A549 (cell line): ENCODE data around the gene PID1. TPM values are rescaled to one million over a fixed set of nuclear protein-coding genes. Genes with fewer than 3 reads are reported as not detected.

ENCODE experiments used
- ATAC-seq, 2 experiments: fragments of 200-7000 bp in 1 of 2; fragments of >200 bp in 1 of 2; cut with Nextera tagmentation in 1 of 2; cut with Tn5 transposase in 1 of 2; 3 replicates each; pipeline versions ENCODE4 v1.8.0 to v1.9.1; 2018 to 2020; ENCODE audit warnings: mild to moderate bottlenecking in 1 of 2, moderate library complexity in 1 of 2
- CTCF ChIA-PET: fragments of 300-600 bp; sonication (Branson Sonifier 250); formaldehyde crosslinking; extraction: SDS; loops from one replicate; lab custom pipeline; 2021; ENCODE audit warnings: antibody characterized with exemption, inconsistent platforms; lab: Yijun Ruan, JAX
- POLR2A ChIA-PET: fragments of 350-600 bp; formaldehyde crosslinking; extraction: SDS; loops from one replicate; lab custom pipeline; 2021; ENCODE audit warnings: antibody characterized with exemption, inconsistent platforms; lab: Yijun Ruan, JAX
- DNase-seq, 2 experiments: peaks; one replicate each; pipeline versions ENCODE4 v3.0.0 to v3.0.0-alpha.2; 2011 to 2016; ENCODE audit warnings: low read depth in 1 of 2, low spot score in 1 of 2
- FAIRE-seq: peaks from 2 replicates; lab custom pipeline; 2011; peaks lifted over from hg19 to GRCh38; lab: Jason Lieb, UNC
- H3K27ac ChIP-seq, 2 experiments: fragments of >200 bp; sonication (Bioruptor Twin); formaldehyde crosslinking; 3 replicates each; pipeline ENCODE4 v1.5.1; 2016 to 2017
- H3K4me1 ChIP-seq: fragments of >200 bp; sonication (Bioruptor Twin); formaldehyde crosslinking; 3 replicates; pipeline ENCODE4 v1.6.1; 2016
- H3K4me2 ChIP-seq: fragments of >200 bp; sonication (Bioruptor Twin); formaldehyde crosslinking; 3 replicates; pipeline ENCODE4 v1.6.1; 2016
- H3K4me3 ChIP-seq: fragments of >200 bp; sonication (Bioruptor Twin); formaldehyde crosslinking; 3 replicates; pipeline ENCODE4 v1.5.1; 2016
- H3K9me3 ChIP-seq: fragments of >200 bp; sonication (Bioruptor Twin); formaldehyde crosslinking; 3 replicates; pipeline ENCODE4 v1.6.1; 2016
- BHLHE40 ChIP-seq: IDR thresholded peaks from 2 replicates; pipeline ENCODE4 v1.6.1; 2012; ENCODE audit warnings: low read depth, low read length, inconsistent platforms
- EHF ChIP-seq: fragments of 250-450 bp; sonication (Bioruptor Pico); IDR thresholded peaks from 2 replicates; pipeline ENCODE4 v1.5.0; 2020; ENCODE audit warnings: mild to moderate bottlenecking
- EP300 ChIP-seq, 2 experiments: fragments of >200 bp; sonication (Bioruptor Twin); formaldehyde crosslinking; IDR thresholded peaks; 2 replicates in 1 of 2; 3 replicates in 1 of 2; pipeline ENCODE4 v1.6.1; 2016 to 2017
- FOSL2 ChIP-seq, 2 experiments: fragments of 450-650 bp in 1 of 2; fragments of >200 bp in 1 of 2; sonication (Bioruptor Twin) in 1 of 2; formaldehyde crosslinking; IDR thresholded peaks; 2 replicates each; pipeline versions ENCODE4 v1.5.0 to v1.6.1; 2016 to 2020; ENCODE audit warnings: mild to moderate bottlenecking in 1 of 2, moderate library complexity in 1 of 2
- GATA3 ChIP-seq: IDR thresholded peaks from 2 replicates; pipeline ENCODE4 v1.6.1; 2012; ENCODE audit warnings: borderline replicate concordance
- HDAC2 ChIP-seq: fragments of 200-600 bp; sonication (generic); IDR thresholded peaks from 2 replicates; pipeline ENCODE4 v1.6.1; 2016
- HEYL ChIP-seq: fragments of 250-450 bp; sonication (Bioruptor Pico); IDR thresholded peaks from 2 replicates; pipeline ENCODE4 v1.8.0; 2021; ENCODE audit warnings: mild to moderate bottlenecking, moderate library complexity
- HOXA7 ChIP-seq: fragments of 250-450 bp; sonication (Bioruptor Pico); IDR thresholded peaks from 2 replicates; pipeline ENCODE4 v1.5.0; 2020; ENCODE audit warnings: mild to moderate bottlenecking, moderate library complexity
- JUNB ChIP-seq: fragments of >200 bp; sonication (Bioruptor Twin); formaldehyde crosslinking; IDR thresholded peaks from 2 replicates; pipeline ENCODE4 v1.6.1; 2016
- MAFK ChIP-seq: fragments of 450-650 bp; IDR thresholded peaks from 2 replicates; pipeline ENCODE4 v1.6.1; 2014; ENCODE audit not compliant: partially characterized antibody
- MAZ ChIP-seq: fragments of 150-350 bp; IDR thresholded peaks from 2 replicates; pipeline ENCODE4 v1.6.1; 2014; ENCODE audit warnings: antibody characterized with exemption, low read depth, low read length, borderline replicate concordance
- NFE2L2 ChIP-seq: fragments of 150-350 bp; conservative IDR thresholded peaks from 2 replicates; pipeline ENCODE4 v1.6.1; 2014; ENCODE audit warnings: low read length
- NPAS2 ChIP-seq: fragments of 250-450 bp; sonication (Bioruptor Pico); IDR thresholded peaks from 2 replicates; pipeline ENCODE4 v1.8.0; 2022; ENCODE audit warnings: mild to moderate bottlenecking, moderate library complexity, borderline replicate concordance
- POLR2A ChIP-seq: IDR thresholded peaks from 2 replicates; pipeline ENCODE4 v1.6.1; 2012; ENCODE audit warnings: mild to moderate bottlenecking, low read length
- POLR2AphosphoS2 ChIP-seq: conservative IDR thresholded peaks from 2 replicates; pipeline ENCODE4 v1.6.1; 2012; ENCODE audit warnings: low read length, improper control_type of control experiment, inconsistent platforms
- RFX5 ChIP-seq: fragments of 450-650 bp; IDR thresholded peaks from 2 replicates; pipeline ENCODE4 v1.7.1; 2014; ENCODE audit warnings: antibody characterized with exemption, mild to moderate bottlenecking, moderate library complexity
- RNF2 ChIP-seq: fragments of 200-600 bp; sonication (generic); IDR thresholded peaks from 2 replicates; pipeline ENCODE4 v1.6.1; 2016; ENCODE audit warnings: low read depth, mild to moderate bottlenecking, antibody characterized with exemption, moderate library complexity, borderline replicate concordance
- SREBF2 ChIP-seq: fragments of 450-650 bp; IDR thresholded peaks from 2 replicates; pipeline ENCODE4 v1.6.1; 2014; ENCODE audit warnings: mild to moderate bottlenecking, moderate library complexity
- TFCP2L1 ChIP-seq: fragments of 250-450 bp; sonication (Bioruptor Pico); IDR thresholded peaks from 2 replicates; pipeline ENCODE4 v1.5.0; 2021; ENCODE audit warnings: mild to moderate bottlenecking
- TP53 ChIP-seq: fragments of 250-450 bp; sonication (Bioruptor Pico); IDR thresholded peaks from 2 replicates; pipeline ENCODE4 v1.5.0; 2021; ENCODE audit warnings: mild to moderate bottlenecking, moderate library complexity
- ZFP36 ChIP-seq: fragments of 450-650 bp; IDR thresholded peaks from 2 replicates; pipeline ENCODE4 v1.6.1; 2014; ENCODE audit warnings: borderline replicate concordance; ENCODE audit not compliant: partially characterized antibody
- ZNF302 ChIP-seq: fragments of 250-450 bp; sonication (Bioruptor Pico); IDR thresholded peaks from 2 replicates; pipeline ENCODE4 v1.9.0; 2021; ENCODE audit warnings: inconsistent platforms, mild to moderate bottlenecking, moderate library complexity
- WGBS: methylation state at CpG from one replicate; pipeline ENCODE4 v1.1.6; 2017; ENCODE audit errors: missing lambda C conversion rate; 5-methylcytosine and 5-hydroxymethylcytosine counted together
- polyA plus RNA-seq, 4 experiments: library from polyadenylated mRNA; depleted of rRNA in 3 of 4; stranded (reverse); fragments of >200 nt; fragmentation: RNase III in 1 of 4; extraction: RNeasy Plus Mini Kit Qiagen cat#74134 plus additional on column Dnase treatment in 1 of 4; gene quantifications; 2 replicates in 3 of 4; 3 replicates in 1 of 4; pipeline ENCODE4 v1.2.3, GENCODE V29; 2011 to 2017
- TF ChIP-seq, protein P1 (sequence below): fragments of 450-650 bp; IDR thresholded peaks from 2 replicates; pipeline ENCODE4 v1.6.1; 2014; ENCODE audit warnings: antibody characterized with exemption
- TF ChIP-seq, protein P2 (sequence below): fragments of 200-600 bp; sonication (generic); IDR thresholded peaks from 2 replicates; pipeline ENCODE4 v1.6.1; 2016; ENCODE audit warnings: antibody characterized with exemption, mild to moderate bottlenecking, moderate library complexity
- TF ChIP-seq, protein P3 (sequence below): fragments of 150-350 bp; IDR thresholded peaks from 2 replicates; pipeline ENCODE4 v1.6.1; 2014; ENCODE audit warnings: low read depth, mild to moderate bottlenecking, low read length
- TF ChIP-seq, protein P4 (sequence below): fragments of >200 bp; sonication (Bioruptor Twin); formaldehyde crosslinking; IDR thresholded peaks from 3 replicates; pipeline ENCODE4 v1.6.1; 2016

PID1 gene
- polyA plus RNA-seq, 2 of the 4 experiments (the other 2 are of a cell fraction): 0.75 to 2.7 TPM

DNA sequence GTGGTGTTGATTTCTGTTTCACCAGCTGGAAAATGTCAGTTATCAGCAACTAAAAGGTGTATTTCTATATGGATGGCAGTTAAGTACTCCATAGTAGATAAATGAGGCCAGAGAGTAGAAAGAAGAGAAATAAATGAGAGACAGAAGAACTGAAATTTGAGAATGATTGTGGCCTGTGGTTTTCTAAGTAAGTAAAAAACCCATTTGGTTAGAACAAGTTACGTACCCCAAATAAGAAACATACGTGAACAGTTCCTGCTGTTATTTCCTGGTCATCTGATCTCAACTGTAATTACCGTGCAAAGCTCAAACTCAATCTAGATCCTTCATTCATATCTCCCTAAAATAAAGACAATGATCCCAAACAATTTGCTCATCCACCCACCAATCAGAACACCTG, 181.3 kb downstream of the PID1 start:
- POLR2A ChIA-PET: no interaction called here

DNA sequence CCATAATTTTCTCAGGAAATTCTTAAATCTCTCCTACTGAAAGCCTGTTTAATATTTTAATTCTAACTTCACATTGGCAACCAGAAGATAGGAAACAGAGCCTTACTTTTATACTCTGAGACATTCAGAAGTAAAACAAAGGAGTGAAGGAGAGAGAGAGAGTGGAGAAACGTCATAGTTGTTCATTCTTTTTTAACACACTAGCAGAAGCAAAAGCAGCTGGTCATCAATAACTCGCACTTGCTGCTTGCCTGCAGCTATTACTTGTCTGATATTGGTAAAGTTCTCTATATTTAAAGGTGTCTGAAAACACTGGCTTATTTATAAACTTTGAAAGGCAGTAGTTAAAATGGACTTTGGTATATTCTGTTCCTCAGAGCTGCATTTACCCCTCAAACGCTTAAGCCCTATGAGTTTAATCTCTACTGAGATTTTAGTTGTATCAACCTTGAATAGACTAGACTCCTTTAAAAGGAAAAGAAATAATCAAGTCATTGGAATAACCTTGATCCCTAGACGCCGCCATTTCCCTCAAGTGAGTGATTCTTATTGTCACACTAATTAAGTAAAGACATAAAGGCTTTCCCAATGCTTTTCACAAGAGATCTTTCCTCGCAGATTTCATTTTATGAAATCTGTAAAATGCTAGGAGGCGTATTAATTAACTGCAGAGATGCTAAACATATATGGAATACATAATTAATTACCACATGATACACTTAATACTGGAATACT, 182.0 kb downstream of the PID1 start:
- Histone ChIP-seq H3K4me1 (no peaks in the 10 kb centered on the region), H3K9me3 (no peaks in the 10 kb centered on the region), H3K4me2 (no peak overlapping the region), H3K27ac (no peak overlapping the region), H3K4me3 (no peak overlapping the region)
- no peak for DNase-seq
- 27% methylated on average over 7 of the region's 7 CpGs for WGBS
- CTCF ChIA-PET: no interaction called here
- FAIRE-seq: no peak
- no peak for ATAC-seq
- POLR2A ChIA-PET: no interaction called here
- TF ChIP-seq RFX5 (no peak), HEYL (CRISPR knock-in tag) (no peak), EP300 (IDR thresholded peaks at IDR 0.05) (no peak), NFE2L2 (no peak), ZFP36 (no peak), POLR2AphosphoS2 (no peak), SREBF2 (no peak), POLR2A (no peak)
- TF ChIP-seq, protein P1, sequence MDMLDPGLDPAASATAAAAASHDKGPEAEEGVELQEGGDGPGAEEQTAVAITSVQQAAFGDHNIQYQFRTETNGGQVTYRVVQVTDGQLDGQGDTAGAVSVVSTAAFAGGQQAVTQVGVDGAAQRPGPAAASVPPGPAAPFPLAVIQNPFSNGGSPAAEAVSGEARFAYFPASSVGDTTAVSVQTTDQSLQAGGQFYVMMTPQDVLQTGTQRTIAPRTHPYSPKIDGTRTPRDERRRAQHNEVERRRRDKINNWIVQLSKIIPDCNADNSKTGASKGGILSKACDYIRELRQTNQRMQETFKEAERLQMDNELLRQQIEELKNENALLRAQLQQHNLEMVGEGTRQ: no peak
- TF ChIP-seq, protein P2, sequence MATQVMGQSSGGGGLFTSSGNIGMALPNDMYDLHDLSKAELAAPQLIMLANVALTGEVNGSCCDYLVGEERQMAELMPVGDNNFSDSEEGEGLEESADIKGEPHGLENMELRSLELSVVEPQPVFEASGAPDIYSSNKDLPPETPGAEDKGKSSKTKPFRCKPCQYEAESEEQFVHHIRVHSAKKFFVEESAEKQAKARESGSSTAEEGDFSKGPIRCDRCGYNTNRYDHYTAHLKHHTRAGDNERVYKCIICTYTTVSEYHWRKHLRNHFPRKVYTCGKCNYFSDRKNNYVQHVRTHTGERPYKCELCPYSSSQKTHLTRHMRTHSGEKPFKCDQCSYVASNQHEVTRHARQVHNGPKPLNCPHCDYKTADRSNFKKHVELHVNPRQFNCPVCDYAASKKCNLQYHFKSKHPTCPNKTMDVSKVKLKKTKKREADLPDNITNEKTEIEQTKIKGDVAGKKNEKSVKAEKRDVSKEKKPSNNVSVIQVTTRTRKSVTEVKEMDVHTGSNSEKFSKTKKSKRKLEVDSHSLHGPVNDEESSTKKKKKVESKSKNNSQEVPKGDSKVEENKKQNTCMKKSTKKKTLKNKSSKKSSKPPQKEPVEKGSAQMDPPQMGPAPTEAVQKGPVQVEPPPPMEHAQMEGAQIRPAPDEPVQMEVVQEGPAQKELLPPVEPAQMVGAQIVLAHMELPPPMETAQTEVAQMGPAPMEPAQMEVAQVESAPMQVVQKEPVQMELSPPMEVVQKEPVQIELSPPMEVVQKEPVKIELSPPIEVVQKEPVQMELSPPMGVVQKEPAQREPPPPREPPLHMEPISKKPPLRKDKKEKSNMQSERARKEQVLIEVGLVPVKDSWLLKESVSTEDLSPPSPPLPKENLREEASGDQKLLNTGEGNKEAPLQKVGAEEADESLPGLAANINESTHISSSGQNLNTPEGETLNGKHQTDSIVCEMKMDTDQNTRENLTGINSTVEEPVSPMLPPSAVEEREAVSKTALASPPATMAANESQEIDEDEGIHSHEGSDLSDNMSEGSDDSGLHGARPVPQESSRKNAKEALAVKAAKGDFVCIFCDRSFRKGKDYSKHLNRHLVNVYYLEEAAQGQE: no peak
- TF ChIP-seq, protein P3, sequence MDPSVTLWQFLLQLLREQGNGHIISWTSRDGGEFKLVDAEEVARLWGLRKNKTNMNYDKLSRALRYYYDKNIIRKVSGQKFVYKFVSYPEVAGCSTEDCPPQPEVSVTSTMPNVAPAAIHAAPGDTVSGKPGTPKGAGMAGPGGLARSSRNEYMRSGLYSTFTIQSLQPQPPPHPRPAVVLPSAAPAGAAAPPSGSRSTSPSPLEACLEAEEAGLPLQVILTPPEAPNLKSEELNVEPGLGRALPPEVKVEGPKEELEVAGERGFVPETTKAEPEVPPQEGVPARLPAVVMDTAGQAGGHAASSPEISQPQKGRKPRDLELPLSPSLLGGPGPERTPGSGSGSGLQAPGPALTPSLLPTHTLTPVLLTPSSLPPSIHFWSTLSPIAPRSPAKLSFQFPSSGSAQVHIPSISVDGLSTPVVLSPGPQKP: no peak
- TF ChIP-seq, protein P4, sequence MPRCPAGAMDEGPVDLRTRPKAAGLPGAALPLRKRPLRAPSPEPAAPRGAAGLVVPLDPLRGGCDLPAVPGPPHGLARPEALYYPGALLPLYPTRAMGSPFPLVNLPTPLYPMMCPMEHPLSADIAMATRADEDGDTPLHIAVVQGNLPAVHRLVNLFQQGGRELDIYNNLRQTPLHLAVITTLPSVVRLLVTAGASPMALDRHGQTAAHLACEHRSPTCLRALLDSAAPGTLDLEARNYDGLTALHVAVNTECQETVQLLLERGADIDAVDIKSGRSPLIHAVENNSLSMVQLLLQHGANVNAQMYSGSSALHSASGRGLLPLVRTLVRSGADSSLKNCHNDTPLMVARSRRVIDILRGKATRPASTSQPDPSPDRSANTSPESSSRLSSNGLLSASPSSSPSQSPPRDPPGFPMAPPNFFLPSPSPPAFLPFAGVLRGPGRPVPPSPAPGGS: no peak

More for the DNA sequence above, 181.3 kb downstream of the PID1 start:
- 60% methylated on average over 3 of the region's 3 CpGs for WGBS
- FAIRE-seq (no peak), DNase-seq (no peak), ATAC-seq (no peak)
- Histone ChIP-seq H3K4me2 (no peak overlapping the region), H3K4me1 (no peaks in the 10 kb centered on the region), H3K27ac (no peak overlapping the region), H3K9me3 (no peaks in the 10 kb centered on the region), H3K4me3 (no peak overlapping the region)
- TF ChIP-seq, protein P1: no peak
- TF ChIP-seq MAZ (no peak), TP53 (CRISPR knock-in tag) (no peak), FOSL2 (IDR thresholded peaks at IDR 0.05) (no peak), FOSL2 (CRISPR knock-in tag; IDR thresholded peaks at IDR 0.05) (no peak), MAFK (no peak), BHLHE40 (no peak), ZNF302 (CRISPR knock-in tag) (no peak), EHF (CRISPR knock-in tag) (no peak), RNF2 (no peak), ZFP36 (no peak), GATA3 (no peak), TFCP2L1 (no peak), JUNB (no peak), NPAS2 (no peak), HDAC2 (no peak), HOXA7 (CRISPR knock-in tag) (no peak)
- TF ChIP-seq, protein P2: no peak
- TF ChIP-seq, protein P3: no peak
- CTCF ChIA-PET: interaction anchor here (0.6 kb wide), 1 partner anchor 101 kb away, joined by 3 read pairs; no protein-coding TSS in a partner anchor
